A673 (cell line): ENCODE results near the gene PASD1. TPM values are rescaled to one million over a fixed set of nuclear protein-coding genes. Genes with fewer than 3 reads are reported as not detected.

ENCODE experiments used
- BruUV-seq: library from RNA; stranded (reverse); fragments of 400-500 nt; replicated peaks from 2 replicates; lab custom pipeline; 2021; lab: Mats Ljungman, UMichigan
- CTCF ChIA-PET: fragments of 300-600 bp; sonication (Branson Sonifier 250); formaldehyde crosslinking; loops from one replicate; lab custom pipeline; 2022; ENCODE audit warnings: antibody characterized with exemption; lab: Charles Lee
- POLR2A ChIA-PET: fragments of 300-600 bp; sonication (Branson Sonifier 250); formaldehyde crosslinking; loops from one replicate; lab custom pipeline; 2022; ENCODE audit warnings: antibody characterized with exemption; ENCODE audit not compliant: low non-redundant PET; lab: Charles Lee
- DNase-seq: peaks from one replicate; pipeline ENCODE4 v3.0.0-alpha.2; 2015; ENCODE audit warnings: low spot score
- H3K27ac ChIP-seq: fragments of 200-600 bp; sonication (generic); 2 replicates; pipeline ENCODE4 v1.5.1; 2016; ENCODE audit warnings: mixed run types, low read depth, mild to moderate bottlenecking, mixed read lengths, antibody characterized with exemption, low read length; ENCODE audit not compliant: poor library complexity, severe bottlenecking
- H3K27me3 ChIP-seq: fragments of 200-600 bp; sonication (generic); replicated peaks from 2 replicates; pipeline ENCODE4 v1.6.1; 2017; ENCODE audit warnings: mixed run types, low read depth, mild to moderate bottlenecking, mixed read lengths, antibody characterized with exemption, low read length; ENCODE audit not compliant: insufficient read depth, poor library complexity
- H3K36me3 ChIP-seq: fragments of 200-600 bp; sonication (generic); 2 replicates; pipeline ENCODE4 v1.6.1; 2016; ENCODE audit warnings: mixed run types, mild to moderate bottlenecking, mixed read lengths, antibody characterized with exemption, low read length; ENCODE audit not compliant: insufficient read depth, poor library complexity, severe bottlenecking
- H3K4me1 ChIP-seq: fragments of 200-600 bp; sonication (generic); 2 replicates; pipeline ENCODE4 v1.6.1; 2017; ENCODE audit warnings: mixed run types, mild to moderate bottlenecking, mixed read lengths, antibody characterized with exemption, low read length; ENCODE audit not compliant: insufficient read depth, poor library complexity, severe bottlenecking
- H3K4me3 ChIP-seq: fragments of 200-600 bp; sonication (generic); 2 replicates; pipeline ENCODE4 v1.5.1; 2016; ENCODE audit warnings: low read depth, mixed run types, mild to moderate bottlenecking, mixed read lengths, low read length; ENCODE audit not compliant: poor library complexity, severe bottlenecking
- H3K9me3 ChIP-seq: fragments of 200-600 bp; sonication (generic); 2 replicates; pipeline ENCODE4 v1.6.1; 2016; ENCODE audit warnings: mixed run types, low read depth, mild to moderate bottlenecking, mixed read lengths, antibody characterized with exemption, low read length; ENCODE audit not compliant: poor library complexity, severe bottlenecking
- CTCF ChIP-seq: fragments of 300-800, 200-600 bp; sonication (generic); conservative IDR thresholded peaks from 2 replicates; pipeline ENCODE4 v1.5.1; 2017; ENCODE audit warnings: low read depth, mild to moderate bottlenecking, antibody characterized with exemption, low read length, moderate library complexity, mixed read lengths
- EZH2 ChIP-seq: fragments of 200-600 bp; sonication (generic); IDR thresholded peaks from 2 replicates; pipeline ENCODE4 v1.6.1; 2017; ENCODE audit warnings: borderline replicate concordance, low read depth, mild to moderate bottlenecking, mixed read lengths, antibody characterized with exemption, low read length; ENCODE audit not compliant: poor library complexity, severe bottlenecking
- intact Hi-C: fragments of 100-400 bp; cut with micrococcal nuclease; formaldehyde crosslinking; loops from one replicate; pipeline ENCODE4 v1.10.0; 2022; ENCODE audit not compliant: unreplicated experiment
- total RNA-seq: library from RNA; stranded (reverse); gene quantifications from 2 replicates; pipeline ENCODE4 v1.2.3, GENCODE V29; 2021

Gene PASD1
- total RNA-seq, 1 experiment from 2014 or later = not detected

GRCh38 chrX:151711154-151711553 is 147.7 kb downstream of the PASD1 start:
- H3K27me3 ChIP-seq = no peaks in the 10 kb centered on the region
- BruUV-seq = no TSS peak
- intact Hi-C loops = no loop called here
- H3K27ac ChIP-seq = no peak overlapping the region
- H3K4me3 ChIP-seq = no peak overlapping the region
- ChIA-PET POLR2A (interaction anchor here (0.5 kb wide), 1 partner anchor 120 kb away, joined by 4 read pairs; no protein-coding TSS in a partner anchor), CTCF (no interaction called here)
- no peak for TF ChIP-seq CTCF
- no peak for TF ChIP-seq EZH2
- no peaks in the 10 kb centered on the region for H3K9me3 ChIP-seq
- H3K4me1 ChIP-seq = no peaks in the 10 kb centered on the region
- no peak for DNase-seq
- H3K36me3 ChIP-seq = no peaks in the 10 kb centered on the region

GRCh38 chrX:151711787-151712186 is 148.3 kb downstream of the PASD1 start:
- no peaks in the 10 kb centered on the region for H3K4me1 ChIP-seq
- no peak for TF ChIP-seq CTCF
- TF ChIP-seq EZH2 = no peak
- ChIA-PET CTCF (no interaction called here), POLR2A (no interaction called here)
- intact Hi-C loops = no loop called here
- no peaks in the 10 kb centered on the region for H3K36me3 ChIP-seq
- no peaks in the 10 kb centered on the region for H3K9me3 ChIP-seq
- no peak overlapping the region for H3K4me3 ChIP-seq
- no peak for DNase-seq
- BruUV-seq = no TSS peak
- H3K27me3 ChIP-seq = no peaks in the 10 kb centered on the region
- H3K27ac ChIP-seq = no peak overlapping the region

GRCh38 chrX:151712253-151712652 is 148.8 kb downstream of the PASD1 start:
- BruUV-seq = no TSS peak
- H3K4me3 ChIP-seq = no peak overlapping the region
- no peaks in the 10 kb centered on the region for H3K36me3 ChIP-seq
- no peaks in the 10 kb centered on the region for H3K9me3 ChIP-seq
- no peak for TF ChIP-seq EZH2
- no peak for TF ChIP-seq CTCF
- H3K27ac ChIP-seq = no peak overlapping the region
- intact Hi-C loops = no loop called here
- no peaks in the 10 kb centered on the region for H3K4me1 ChIP-seq
- POLR2A ChIA-PET = no interaction called here
- DNase-seq = no peak
- CTCF ChIA-PET = no interaction called here
- no peaks in the 10 kb centered on the region for H3K27me3 ChIP-seq
